HG03558 (cell line): ENCODE results near the gene TM9SF4.

Source experiments
- ATAC-seq: cut with Tn5 transposase; IDR thresholded peaks from one replicate; pipeline ENCODE4 v1.9.1; 2021; ENCODE audit warnings: moderate number of reproducible peaks; ENCODE audit not compliant: unreplicated experiment; ENCODE audit errors: extremely low read depth

TM9SF4 gene

DNA sequence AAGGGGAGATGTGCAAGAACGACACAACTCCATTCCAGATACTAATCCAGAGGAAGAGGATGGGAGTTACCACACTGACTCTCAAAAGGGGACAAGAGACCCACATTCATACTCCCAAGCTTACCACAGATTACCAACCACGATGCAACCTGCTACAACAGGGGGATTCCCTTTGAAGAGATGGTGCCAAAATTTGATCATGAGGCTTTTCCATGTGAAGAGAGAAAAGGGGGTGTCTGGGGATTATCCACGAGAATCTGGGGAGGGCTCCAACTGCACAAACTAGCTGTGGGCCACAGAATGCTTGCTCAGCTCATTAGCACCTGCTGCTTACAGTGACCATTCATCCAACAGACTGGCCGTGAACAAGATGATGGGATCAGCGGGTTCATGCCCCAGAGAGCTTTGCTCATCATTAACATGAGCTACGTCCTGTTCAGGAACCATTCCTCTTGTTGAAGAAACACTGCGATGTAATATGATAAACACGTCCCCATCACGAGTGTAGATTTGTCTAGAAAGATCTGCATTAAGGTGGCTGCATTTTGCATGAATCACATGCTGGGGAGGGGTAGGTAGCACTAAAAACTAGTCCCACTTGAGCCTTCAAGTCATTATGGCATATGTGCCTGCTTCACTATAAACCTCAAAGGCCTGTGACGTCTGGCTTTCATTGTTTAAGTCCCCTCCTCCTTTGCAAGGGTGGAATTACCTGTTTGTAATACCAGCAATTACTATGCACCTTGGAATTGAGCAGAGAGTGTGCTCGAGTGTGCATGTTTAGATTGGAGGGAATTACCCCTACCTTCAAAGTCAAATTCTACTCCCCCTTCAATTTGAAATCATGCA, 94.1 kb downstream of the TM9SF4 start:
- ATAC-seq: no peak

DNA sequence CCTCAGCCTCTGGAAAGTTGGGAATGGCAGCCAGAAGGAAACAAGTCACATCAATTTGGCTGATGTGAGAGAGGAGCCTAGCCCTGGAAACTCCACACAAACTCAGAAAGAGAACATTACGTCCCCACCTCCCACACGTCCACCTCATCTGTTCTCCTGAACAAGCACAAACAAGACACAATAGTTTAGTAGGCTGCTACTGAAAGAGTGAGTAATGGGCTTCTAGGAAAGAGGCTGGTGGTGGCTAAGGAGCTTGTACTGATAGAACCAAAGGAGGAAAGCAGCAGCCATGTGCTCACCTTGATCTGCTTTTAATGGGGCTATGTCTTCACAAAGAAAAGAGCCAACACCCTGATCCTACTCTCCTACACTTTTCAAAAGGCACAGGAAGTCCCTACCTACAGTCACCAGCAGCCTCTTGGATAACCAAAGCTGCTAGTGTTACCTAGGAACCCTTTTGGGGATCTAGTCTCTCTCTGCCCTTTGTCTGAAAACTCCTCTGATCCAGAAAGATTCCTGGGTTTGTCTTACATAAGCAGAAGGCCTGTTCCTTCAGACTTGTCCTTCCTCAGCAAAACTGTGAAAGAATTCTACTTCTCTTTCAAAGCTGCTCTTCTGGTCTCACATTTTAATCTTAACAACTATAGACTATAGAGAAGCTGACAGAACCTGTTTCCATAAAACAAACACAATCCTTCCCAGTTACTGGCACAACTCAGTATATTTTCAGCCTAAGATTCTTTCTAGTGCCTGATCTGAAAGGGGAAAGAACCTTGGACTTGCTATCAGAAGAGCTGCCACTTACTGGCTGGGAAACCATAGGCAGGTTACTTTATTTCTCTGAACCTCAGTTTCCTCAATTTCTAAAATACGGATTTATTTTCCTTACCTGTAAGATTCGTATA, 94.9 kb downstream of the TM9SF4 start:
- no peak for ATAC-seq

DNA sequence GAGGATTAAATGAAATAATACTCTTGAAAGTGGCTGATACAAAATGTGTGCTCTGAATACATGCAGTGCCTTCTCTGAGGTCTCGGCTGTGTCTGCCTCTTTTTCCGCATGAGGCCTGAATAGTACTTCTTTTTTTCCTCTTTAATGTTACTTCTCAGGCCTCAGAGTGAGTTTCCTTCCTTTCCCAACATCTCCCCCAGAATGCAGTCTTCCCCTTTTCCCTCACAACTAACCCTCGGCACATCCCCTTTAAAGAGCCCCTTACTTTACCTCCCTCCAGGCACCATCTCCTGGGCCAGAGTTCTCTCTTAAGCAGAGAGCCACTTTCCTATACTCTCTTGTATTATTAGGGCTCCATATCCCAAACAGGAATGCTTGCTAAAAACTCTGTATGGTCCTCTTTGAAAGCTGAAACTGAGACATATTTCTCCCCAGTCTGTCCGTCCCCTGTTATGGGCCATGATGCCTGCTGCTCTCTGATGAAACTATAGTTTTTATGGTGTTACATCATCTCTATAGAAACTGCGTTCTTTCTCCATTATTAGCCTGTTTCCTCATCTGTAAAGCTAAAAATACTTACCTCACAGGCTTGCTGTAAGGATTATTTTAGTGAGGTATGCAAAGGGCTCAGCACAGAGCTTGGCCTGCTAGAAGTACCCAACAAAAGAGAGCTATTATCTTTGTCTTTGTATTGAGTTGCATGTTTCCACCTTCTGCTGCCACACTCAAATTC, 95.8 kb downstream of the TM9SF4 start:
- ATAC-seq: no peak

- ATAC-seq: no peak
Observed at GRCh38 chr20:32205843-32206759, 96.6 kb downstream of the TM9SF4 start.

GRCh38 chr20:32206760-32207625, 97.5 kb downstream of the TM9SF4 start:
- ATAC-seq: no peak

DNA sequence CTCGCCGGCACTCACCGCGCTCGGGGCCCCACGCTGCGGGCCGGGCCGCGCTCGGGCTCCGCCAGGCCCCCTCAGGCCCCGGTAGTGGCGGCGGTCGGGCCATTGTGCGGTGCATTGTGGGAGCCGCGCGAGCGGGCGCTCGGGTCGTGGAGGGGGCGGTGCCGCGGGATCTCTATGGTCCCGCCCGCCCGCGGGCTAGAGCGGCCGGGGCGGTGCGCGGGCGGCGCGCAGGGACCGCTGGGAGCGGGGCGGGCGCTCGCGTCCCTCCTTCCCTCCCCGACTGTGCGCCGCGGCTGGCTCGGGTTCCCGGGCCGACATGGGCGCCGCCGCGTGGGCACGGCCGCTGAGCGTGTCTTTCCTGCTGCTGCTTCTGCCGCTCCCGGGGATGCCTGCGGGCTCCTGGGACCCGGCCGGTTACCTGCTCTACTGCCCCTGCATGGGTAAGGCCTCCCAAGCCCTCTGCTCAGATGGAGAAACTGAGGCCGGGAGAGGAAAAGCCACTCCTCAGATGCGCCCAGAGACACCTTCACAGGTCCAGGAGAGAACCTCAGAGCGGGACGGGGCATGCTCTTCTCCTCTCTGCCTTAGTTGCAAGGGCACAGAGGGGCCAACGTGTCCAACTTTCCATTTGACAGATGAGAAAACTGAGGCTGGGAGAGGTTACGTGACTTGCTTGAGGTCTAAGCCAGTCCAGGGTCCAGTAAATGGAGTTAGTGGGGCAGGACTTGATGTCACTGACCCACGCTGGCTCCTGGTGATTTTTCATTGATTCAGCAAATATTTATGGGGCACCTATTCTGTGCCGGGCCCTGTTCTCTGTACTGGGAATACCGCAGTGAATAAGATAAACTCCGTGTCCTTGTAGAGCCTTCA, 98.3 kb downstream of the TM9SF4 start, which contains the start of the genes PLAGL2 and POFUT1:
Gene PLAGL2, minus strand, starts transcription at position 118 of the 873 bp plus-strand sequence. CDS start 5,565 bp downstream, outside the sequence.
Gene POFUT1, plus strand, starts transcription at position 255 of the 873 bp plus-strand sequence. Its CDS starts 62 bp downstream, at position 317.
- ATAC-seq: peak; percentile 58

- no peak for ATAC-seq
Observed at GRCh38 chr20:32208499-32209154, 99.1 kb downstream of the TM9SF4 start.

DNA sequence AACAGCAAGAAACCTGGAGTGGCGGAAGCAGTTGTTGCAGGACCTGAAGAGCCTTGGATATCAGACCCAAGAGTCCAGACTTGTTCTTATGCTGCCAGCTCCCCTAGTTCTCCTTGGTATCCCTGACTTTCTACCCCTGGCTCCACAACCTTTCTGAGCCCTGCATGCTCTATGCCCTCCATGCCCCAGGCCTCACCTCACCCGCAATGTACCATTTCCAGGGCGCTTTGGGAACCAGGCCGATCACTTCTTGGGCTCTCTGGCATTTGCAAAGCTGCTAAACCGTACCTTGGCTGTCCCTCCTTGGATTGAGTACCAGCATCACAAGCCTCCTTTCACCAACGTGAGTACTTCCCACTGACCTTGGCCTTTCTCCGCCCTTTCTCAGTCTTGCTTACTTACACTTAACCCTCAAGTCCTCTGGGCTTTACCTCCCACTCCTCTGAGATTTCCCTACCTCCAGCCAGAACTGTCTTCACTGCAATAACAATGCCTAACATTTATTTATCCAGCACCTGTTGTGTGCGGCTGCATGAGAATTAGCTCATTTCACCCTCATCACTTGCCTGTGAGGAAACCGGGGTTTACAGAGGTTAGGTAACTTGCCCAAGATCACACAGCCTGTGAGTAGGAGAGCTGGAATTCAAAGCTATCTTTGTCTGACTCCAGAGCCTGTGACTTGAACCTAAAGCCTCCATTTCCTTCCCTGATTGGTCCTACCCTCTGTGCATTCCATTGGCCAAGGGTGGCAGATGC, 100.5 kb downstream of the TM9SF4 start:
- ATAC-seq: no peak

DNA sequence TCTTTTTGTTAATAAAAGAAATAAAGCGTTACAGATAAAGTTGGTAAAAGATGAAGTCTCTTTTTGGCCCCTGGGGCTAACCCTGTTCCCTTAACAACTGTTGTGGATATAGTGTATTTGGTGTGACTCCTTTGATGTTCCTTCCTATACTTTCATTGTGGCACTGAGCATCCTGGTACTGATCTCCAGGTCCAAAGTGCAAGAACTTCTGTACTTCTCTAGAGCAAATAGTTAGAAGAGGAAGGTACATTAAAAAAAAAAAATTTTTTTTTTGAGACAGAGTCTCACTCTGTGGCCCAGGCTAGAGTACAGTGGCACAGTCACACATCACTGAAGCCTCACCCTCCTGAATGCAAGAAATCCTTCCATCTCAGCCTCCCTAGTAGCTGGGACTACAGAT, 104.4 kb downstream of the TM9SF4 start:
- no peak for ATAC-seq

DNA sequence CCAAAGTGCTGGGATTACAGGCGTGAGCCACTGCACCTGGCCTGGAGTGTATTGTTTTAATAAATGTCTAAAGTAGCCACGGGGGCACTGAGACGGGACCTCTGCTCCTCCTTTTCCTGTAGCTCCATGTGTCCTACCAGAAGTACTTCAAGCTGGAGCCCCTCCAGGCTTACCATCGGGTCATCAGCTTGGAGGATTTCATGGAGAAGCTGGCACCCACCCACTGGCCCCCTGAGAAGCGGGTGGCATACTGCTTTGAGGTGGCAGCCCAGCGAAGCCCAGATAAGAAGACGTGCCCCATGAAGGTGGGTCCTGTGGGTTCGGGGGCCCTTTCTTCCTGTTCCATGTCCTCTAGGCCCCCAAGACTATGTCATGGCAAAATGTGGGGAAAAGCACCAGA, 105.6 kb downstream of the TM9SF4 start:
- ATAC-seq: no peak

DNA sequence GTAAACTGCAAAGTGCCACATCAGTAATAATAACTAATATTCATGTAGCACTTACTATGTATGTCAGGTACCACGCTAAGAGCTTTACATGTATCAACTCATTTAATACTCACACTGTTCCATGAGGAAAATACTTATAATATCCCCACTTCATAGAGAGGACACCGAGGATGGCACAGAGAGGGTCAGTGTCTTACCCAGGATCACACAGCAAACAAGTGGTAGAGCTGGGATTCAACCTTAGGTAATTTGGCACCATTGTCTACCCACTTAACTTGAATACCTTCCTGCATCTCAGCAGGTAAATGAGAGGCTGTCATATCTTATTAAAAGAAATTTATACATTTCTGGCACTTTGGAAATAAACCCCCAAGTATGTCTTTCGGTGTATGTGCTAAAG, 106.2 kb downstream of the TM9SF4 start:
- ATAC-seq: no peak

- ATAC-seq: no peak
Observed at GRCh38 chr20:32216179-32217142, 106.9 kb downstream of the TM9SF4 start.
